SK-N-SH (cell line): ENCODE measurements around the gene BZW2. TPM values are rescaled to one million over a fixed set of nuclear protein-coding genes. Genes with fewer than 3 reads are reported as not detected.

Experiments
- CTCF ChIA-PET: fragments of 300-600, 350-600 bp; formaldehyde crosslinking; extraction: SDS; loops from one replicate; lab custom pipeline; 2021; lab: Yijun Ruan, JAX
- POLR2A ChIA-PET: fragments of 350-600 bp; sonication (Branson Sonifier 250); formaldehyde crosslinking; extraction: SDS; loops from one replicate; lab custom pipeline; 2020; ENCODE audit warnings: antibody characterized with exemption, inconsistent platforms; lab: Yijun Ruan, JAX
- DNase-seq: peaks from one replicate; pipeline ENCODE4 v3.0.0; 2012
- H2AFZ ChIP-seq: fragments of 200-600 bp; sonication (generic); 2 replicates; pipeline ENCODE4 v1.8.1; 2016; ENCODE audit warnings: antibody characterized with exemption, mild to moderate bottlenecking, low read depth
- H3F3A ChIP-seq: fragments of 200-600 bp; sonication (generic); replicated peaks from 2 replicates; pipeline ENCODE3; 2016; ENCODE audit warnings: antibody characterized with exemption, mild to moderate bottlenecking; ENCODE audit not compliant: insufficient read depth
- H3K27ac ChIP-seq, 2 experiments: fragments of 200-500 bp in 1 of 2; fragments of 200-600 bp in 1 of 2; sonication (Bioruptor generic) in 1 of 2; sonication (generic), shearing (Covaris generic) in 1 of 2; 2 replicates each; pipeline versions ENCODE4 v1.5.1 to v1.6.1; 2014 to 2016; ENCODE audit warnings: low read depth in 2 of 2, inconsistent platforms in 1 of 2, low read length in 1 of 2, mild to moderate bottlenecking in 1 of 2, mixed read lengths in 1 of 2
- H3K27me3 ChIP-seq: fragments of 200-600 bp; sonication (generic), shearing (Covaris generic); 2 replicates; pipeline ENCODE4 v1.6.1; 2016; ENCODE audit warnings: mixed run types; ENCODE audit not compliant: insufficient read depth
- H3K36me3 ChIP-seq, 2 experiments: fragments of 200-500 bp in 1 of 2; fragments of 200-600 bp in 1 of 2; sonication (Bioruptor generic) in 1 of 2; sonication (generic) in 1 of 2; replicated peaks in 1 of 2; 2 replicates each; pipeline versions ENCODE3 to v1.5.1; 2014 to 2016; ENCODE audit warnings: low read length in 1 of 2, mild to moderate bottlenecking in 1 of 2; ENCODE audit not compliant: insufficient read depth in 2 of 2, control insufficient read depth in 1 of 2
- H3K4me1 ChIP-seq, 2 experiments: fragments of 200-500 bp in 1 of 2; fragments of 200-600 bp in 1 of 2; sonication (Bioruptor generic) in 1 of 2; sonication (generic), shearing (Covaris generic) in 1 of 2; 2 replicates each; pipeline versions ENCODE4 v1.5.1 to v1.6.1; 2014 to 2016; ENCODE audit warnings: low read depth in 1 of 2, low read length in 1 of 2, mixed run types in 1 of 2; ENCODE audit not compliant: insufficient read depth in 2 of 2, control insufficient read depth in 1 of 2
- H3K4me2 ChIP-seq: fragments of 200-600 bp; sonication (generic), shearing (Covaris generic); 2 replicates; pipeline ENCODE4 v1.6.1; 2017; ENCODE audit warnings: mixed run types
- H3K4me3 ChIP-seq, 2 experiments: fragments of 200-500 bp in 1 of 2; fragments of 200-600 bp in 1 of 2; sonication (Bioruptor generic) in 1 of 2; sonication (generic), shearing (Covaris generic) in 1 of 2; 2 replicates each; pipeline versions ENCODE4 v1.5.1 to v1.8.1; 2014 to 2016; ENCODE audit warnings: low read depth in 2 of 2, inconsistent platforms in 1 of 2, low read length in 1 of 2, mild to moderate bottlenecking in 1 of 2, mixed read lengths in 1 of 2, moderate library complexity in 1 of 2
- H3K79me2 ChIP-seq: fragments of 200-600 bp; sonication (generic); 2 replicates; pipeline ENCODE4 v1.8.1; 2017; ENCODE audit warnings: mild to moderate bottlenecking; ENCODE audit not compliant: insufficient read depth
- H3K9ac ChIP-seq: fragments of 200-600 bp; sonication (generic); 2 replicates; pipeline ENCODE4 v1.6.1; 2017; ENCODE audit warnings: mixed run types
- H3K9me2 ChIP-seq: fragments of 200-600 bp; sonication (generic); 2 replicates; pipeline ENCODE4 v1.6.1; 2017; ENCODE audit warnings: mixed run types
- H3K9me3 ChIP-seq: fragments of 200-600 bp; sonication (generic); 2 replicates; pipeline ENCODE4 v1.6.1; 2017; ENCODE audit warnings: mixed run types, mild to moderate bottlenecking, moderate library complexity
- H4K20me1 ChIP-seq: fragments of 200-600 bp; sonication (generic); 2 replicates; pipeline ENCODE4 v1.6.1; 2017; ENCODE audit warnings: mild to moderate bottlenecking, mixed run types; ENCODE audit not compliant: insufficient read depth
- CHD2 ChIP-seq: fragments of 150-350 bp; IDR thresholded peaks from 2 replicates; pipeline ENCODE4 v1.6.1; 2018; ENCODE audit warnings: low read length; ENCODE audit not compliant: partially characterized antibody
- ELF1 ChIP-seq: IDR thresholded peaks from 2 replicates; pipeline ENCODE4 v1.4.0; 2012
- EP300 ChIP-seq, 2 experiments: IDR thresholded peaks; 2 replicates each; pipeline versions ENCODE4 v1.4.0 to v1.6.1; 2012; ENCODE audit warnings: borderline replicate concordance in 1 of 2, low read depth in 1 of 2, low read length in 1 of 2
- FOSL2 ChIP-seq: IDR thresholded peaks from 2 replicates; pipeline ENCODE4 v1.4.0; 2012; ENCODE audit warnings: low read depth, mild to moderate bottlenecking, moderate library complexity, borderline replicate concordance
- FOXJ3 ChIP-seq: sonication (generic); formaldehyde crosslinking; IDR thresholded peaks from 2 replicates; pipeline ENCODE4 v1.5.1; 2020; ENCODE audit warnings: mild to moderate bottlenecking, missing genetic modification reagents
- IRF3 ChIP-seq: fragments of 150-350 bp; IDR thresholded peaks from 2 replicates; pipeline ENCODE4 v1.6.1; 2016; ENCODE audit warnings: mild to moderate bottlenecking, low read depth, low read length
- JUND ChIP-seq: IDR thresholded peaks from 2 replicates; pipeline ENCODE4 v1.4.0; 2012
- MAX ChIP-seq: IDR thresholded peaks from 2 replicates; pipeline ENCODE4 v1.4.0; 2012; ENCODE audit warnings: low read depth
- NFIC ChIP-seq: IDR thresholded peaks from 2 replicates; pipeline ENCODE4 v1.4.0; 2012; ENCODE audit warnings: borderline replicate concordance
- NRF1 ChIP-seq: IDR thresholded peaks from 2 replicates; pipeline ENCODE4 v1.6.1; 2012; ENCODE audit warnings: low read depth, mild to moderate bottlenecking, low read length
- POLR2AphosphoS5 ChIP-seq: IDR thresholded peaks from 2 replicates; pipeline ENCODE4 v1.6.1; 2012; ENCODE audit warnings: low read depth, low read length
- RFX5 ChIP-seq: IDR thresholded peaks from 2 replicates; pipeline ENCODE4 v1.6.1; 2012; ENCODE audit warnings: mild to moderate bottlenecking, improper control_type of control experiment, low read length
- RXRA ChIP-seq: IDR thresholded peaks from 2 replicates; pipeline ENCODE4 v1.4.0; 2012; ENCODE audit warnings: low read depth, mild to moderate bottlenecking, borderline replicate concordance
- SIN3A ChIP-seq: IDR thresholded peaks from 2 replicates; pipeline ENCODE4 v1.6.1; 2012; ENCODE audit warnings: low read depth, mild to moderate bottlenecking, low read length, moderate library complexity, borderline replicate concordance
- TEAD4 ChIP-seq: IDR thresholded peaks from 2 replicates; pipeline ENCODE4 v1.4.0; 2012; ENCODE audit warnings: mild to moderate bottlenecking, borderline replicate concordance; ENCODE audit not compliant: insufficient read depth
- USF1 ChIP-seq: IDR thresholded peaks from 2 replicates; pipeline ENCODE4 v1.4.0; 2012; ENCODE audit warnings: low read depth, borderline replicate concordance
- WGBS: methylation state at CpG from one replicate; pipeline ENCODE4 v1.1.6; 2017; ENCODE audit warnings: low lambda C conversion rate; 5-methylcytosine and 5-hydroxymethylcytosine counted together
- polyA plus RNA-seq, 3 experiments: library from polyadenylated mRNA; depleted of rRNA; stranded (reverse); fragments of >200 nt; gene quantifications; 2 replicates each; pipeline ENCODE4 v1.2.3, GENCODE V29; 2012

BZW2 gene
- polyA plus RNA-seq, 1 of the 3 experiments (the other 2 are of a cell fraction): 71.9 TPM

GRCh38 chr7:16715928-16716327 lies 69.9 kb downstream of the BZW2 start:
- no peaks in the 10 kb centered on the region for H3K36me3 ChIP-seq
- H3K27me3 ChIP-seq: no peaks in the 10 kb centered on the region
- H2AFZ ChIP-seq: no peak overlapping the region
- no peaks in the 10 kb centered on the region for H3K9me3 ChIP-seq
- no peak overlapping the region for H3K4me2 ChIP-seq
- H3K4me3 ChIP-seq: no peak overlapping the region
- H3K4me1 ChIP-seq: peaks cover 0 to 12% of the 10 kb centered on the region in 2 experiments; a peak in 2 of 4 replicates
- H3K9me2 ChIP-seq: no peaks in the 10 kb centered on the region
- H3K79me2 ChIP-seq: no peaks in the 10 kb centered on the region
- DNase-seq: no peak
- no peak overlapping the region for H3K27ac ChIP-seq
- H3F3A ChIP-seq: peaks cover 5% of the 10 kb centered on the region
- H4K20me1 ChIP-seq: no peaks in the 10 kb centered on the region
- CTCF ChIA-PET: interaction anchor here (0.9 to 1.6 kb wide), 2 partner anchors 13 to 20 kb away, joined by 3 to 9 read pairs; no protein-coding TSS in a partner anchor
- POLR2A ChIA-PET: no interaction called here
- TF ChIP-seq NRF1: no peak
- TF ChIP-seq SIN3A: no peak
- no peak for TF ChIP-seq IRF3
- no peak for TF ChIP-seq FOSL2
- H3K9ac ChIP-seq: no peak overlapping the region

- CTCF ChIA-PET: interaction anchor here (0.5 to 1.0 kb wide), 2 partner anchors 12 to 1146 kb away, joined by 3 read pairs; no protein-coding TSS in a partner anchor
- POLR2A ChIA-PET: interaction anchor here (0.6 kb wide), 1 partner anchor 73 kb away, joined by 3 read pairs; the partner anchor contains the start of gene ANKMY2
- TF ChIP-seq FOSL2: no peak
- no peak for TF ChIP-seq USF1
- TF ChIP-seq SIN3A: no peak
These were observed 72.2 kb downstream of the BZW2 start for GRCh38 chr7:16718111-16718656.

GRCh38 chr7:16719699-16720098 lies 73.7 kb downstream of the BZW2 start:
- Histone ChIP-seq H4K20me1 (no peaks in the 10 kb centered on the region), H3K4me3 (no peak overlapping the region), H3K79me2 (no peaks in the 10 kb centered on the region), H3K27ac (no peak overlapping the region), H3K9me3 (no peaks in the 10 kb centered on the region), H3K4me1 (no peaks in the 10 kb centered on the region), H3K9ac (no peak overlapping the region), H3K4me2 (no peak overlapping the region), H3K27me3 (no peaks in the 10 kb centered on the region), H3K9me2 (no peaks in the 10 kb centered on the region), H3K36me3 (no peaks in the 10 kb centered on the region), H3F3A (no peaks in the 10 kb centered on the region), H2AFZ (no peak overlapping the region)
- POLR2A ChIA-PET: no interaction called here
- DNase-seq: no peak
- CTCF ChIA-PET: no interaction called here
- 96% methylated on average over 1 of the region's 1 CpG for WGBS
- no peak for TF ChIP-seq TEAD4
- TF ChIP-seq FOSL2: no peak
- no peak for TF ChIP-seq CHD2
- no peak for TF ChIP-seq POLR2AphosphoS5
- no peak for TF ChIP-seq IRF3
- no peak for TF ChIP-seq RXRA
- no peak for TF ChIP-seq SIN3A
- TF ChIP-seq FOXJ3 (CRISPR knock-in tag): no peak
- no peak for TF ChIP-seq NFIC
- TF ChIP-seq ELF1: no peak
- no peak for TF ChIP-seq RFX5
- no peak for TF ChIP-seq MAX
- TF ChIP-seq EP300 (IDR thresholded peaks at IDR 0.05; ENCODE audit: borderline replicate concordance in 1 of 2, low read depth in 1 of 2, low read length in 1 of 2): no peak
- TF ChIP-seq JUND: no peak

More at GRCh38 chr7:16718111-16718656, 72.2 kb downstream of the BZW2 start:
- Histone ChIP-seq H3K9me3 (no peaks in the 10 kb centered on the region), H3K4me2 (no peak overlapping the region), H4K20me1 (no peaks in the 10 kb centered on the region), H3K27me3 (no peaks in the 10 kb centered on the region), H3K9me2 (no peaks in the 10 kb centered on the region), H3K9ac (no peak overlapping the region), H3K36me3 (no peaks in the 10 kb centered on the region), H3K79me2 (no peaks in the 10 kb centered on the region), H2AFZ (no peak overlapping the region), H3K27ac (no peak overlapping the region), H3K4me3 (no peak overlapping the region), H3F3A (no peaks in the 10 kb centered on the region), H3K4me1 (no peaks in the 10 kb centered on the region; a peak in 1 of 4 replicates)
- 92% methylated on average over 3 of the region's 3 CpGs for WGBS
- no peak for DNase-seq
